Panc1 (cell line): ENCODE measurements around the gene PEAR1. TPM values are rescaled to one million over a fixed set of nuclear protein-coding genes. Genes with fewer than 3 reads are reported as not detected.

Experiments
- ATAC-seq: fragments of 200-7000 bp; cut with Tn5 transposase; 2 replicates; pipeline ENCODE4 v1.9.1; 2020; ENCODE audit warnings: mild to moderate bottlenecking, moderate library complexity
- BruUV-seq: library from RNA; stranded (reverse); fragments of 400-500 nt; replicated peaks from 2 replicates; lab custom pipeline; 2021; lab: Mats Ljungman, UMichigan
- CTCF ChIA-PET: fragments of 300-600 bp; sonication (Branson Sonifier 250); formaldehyde crosslinking; loops from one replicate; lab custom pipeline; 2022; ENCODE audit warnings: antibody characterized with exemption; lab: Charles Lee
- POLR2A ChIA-PET: fragments of 300-600 bp; sonication (Branson Sonifier 250); formaldehyde crosslinking; loops from one replicate; lab custom pipeline; 2022; ENCODE audit warnings: antibody characterized with exemption; lab: Charles Lee
- DNase-seq: peaks from one replicate; pipeline ENCODE4 v3.0.0-alpha.2; 2010; ENCODE audit warnings: low read depth, low spot score
- H3K27ac ChIP-seq: 2 replicates; pipeline ENCODE4 v1.5.1; 2011; ENCODE audit warnings: mild to moderate bottlenecking, low read length, inconsistent platforms
- H3K27me3 ChIP-seq: fragments of 200-500 bp; sonication (Bioruptor generic); 2 replicates; pipeline ENCODE4 v1.6.0; 2014; ENCODE audit warnings: low read length, inconsistent platforms; ENCODE audit not compliant: control insufficient read depth, insufficient read depth
- H3K36me3 ChIP-seq: fragments of 200-500 bp; sonication (Bioruptor generic); 2 replicates; pipeline ENCODE4 v1.5.1; 2014; ENCODE audit warnings: inconsistent platforms, mild to moderate bottlenecking, low read length, moderate library complexity; ENCODE audit not compliant: control insufficient read depth, insufficient read depth
- H3K4me1 ChIP-seq: 2 replicates; pipeline ENCODE4 v1.5.1; 2011; ENCODE audit warnings: inconsistent platforms, mild to moderate bottlenecking, low read length, moderate library complexity; ENCODE audit not compliant: control insufficient read depth, insufficient read depth
- H3K4me3 ChIP-seq, 2 experiments: 2 replicates each; pipeline ENCODE4 v1.5.1; 2011 to 2012; ENCODE audit warnings: low read depth in 2 of 2, low read length in 2 of 2, mild to moderate bottlenecking in 2 of 2, inconsistent platforms in 1 of 2, moderate library complexity in 1 of 2
- H3K9me3 ChIP-seq: fragments of 200-500 bp; sonication (Bioruptor generic); 2 replicates; pipeline ENCODE4 v1.5.1; 2014; ENCODE audit warnings: low read depth, mild to moderate bottlenecking, inconsistent platforms, low read length, moderate library complexity; ENCODE audit not compliant: control insufficient read depth, insufficient read depth
- CTCF ChIP-seq: fragments of 450-650 bp; IDR thresholded peaks from 2 replicates; pipeline ENCODE4 v1.5.1; 2017; ENCODE audit warnings: mild to moderate bottlenecking
- POLR2AphosphoS5 ChIP-seq: IDR thresholded peaks from 2 replicates; pipeline ENCODE4 v1.6.1; 2012; ENCODE audit warnings: mild to moderate bottlenecking, low read depth, low read length, moderate library complexity
- REST ChIP-seq, 2 experiments: IDR thresholded peaks; 2 replicates each; pipeline ENCODE4 v1.6.1; 2011 to 2012; ENCODE audit warnings: low read depth in 2 of 2, control low read depth in 1 of 2, low read length in 1 of 2, mild to moderate bottlenecking in 1 of 2, moderate library complexity in 1 of 2; ENCODE audit not compliant: insufficient read depth in 1 of 2
- SIN3A ChIP-seq: IDR thresholded peaks from 2 replicates; pipeline ENCODE4 v1.6.1; 2012; ENCODE audit warnings: low read depth, mild to moderate bottlenecking, low read length, moderate library complexity, borderline replicate concordance; ENCODE audit not compliant: insufficient read depth
- TCF7L2 ChIP-seq: IDR thresholded peaks from 2 replicates; pipeline ENCODE4 v1.6.1; 2011; ENCODE audit warnings: mild to moderate bottlenecking, low read depth, low read length, inconsistent platforms
- in situ Hi-C: cut with HindIII; loops from 2 replicates; pipeline ENCODE4 v1.10.0; 2016; ENCODE audit warnings: low sequenced_read_pairs, low pct_unique_long_range_greater_than_20kb
- intact Hi-C: fragments of 100-400 bp; cut with micrococcal nuclease; formaldehyde crosslinking; loops from one replicate; pipeline ENCODE4 v1.10.0; 2022; ENCODE audit not compliant: unreplicated experiment
- total RNA-seq: library from RNA; stranded (reverse); gene quantifications from one replicate; pipeline ENCODE4 v1.2.1, GENCODE V29; 2021; ENCODE audit not compliant: unreplicated experiment

PEAR1 gene
- total RNA-seq, 1 experiment from 2014 or later, result 16.1 TPM

GRCh38 chr1:156881101-156881500 lies 12.4 kb upstream of the PEAR1 start:
- BruUV-seq, result no TSS peak
- no peaks in the 10 kb centered on the region for H3K27me3 ChIP-seq
- no peaks in the 10 kb centered on the region for H3K36me3 ChIP-seq
- intact Hi-C loops, result no loop called here
- H3K9me3 ChIP-seq, result no peaks in the 10 kb centered on the region
- CTCF ChIA-PET, result interaction anchor here (0.8 kb wide), 1 partner anchor 10 kb away, joined by 3 read pairs; no protein-coding TSS in a partner anchor
- no peaks in the 10 kb centered on the region; the same call in 1 of the 2 replicates for H3K4me1 ChIP-seq
- TF ChIP-seq CTCF, result no peak
- TF ChIP-seq TCF7L2, result no peak
- no peak for TF ChIP-seq REST (IDR thresholded peaks at IDR 0.05; ENCODE audit: insufficient read depth in 1 of 2, low read depth in 2 of 2, low read length in 1 of 2)
- no peak for DNase-seq
- H3K4me3 ChIP-seq, result no peak overlapping the region
- H3K27ac ChIP-seq, result no peak overlapping the region
- POLR2A ChIA-PET, result no interaction called here
- in situ Hi-C loops, result no loop called here
- ATAC-seq, result no peak

- Histone ChIP-seq H3K9me3 (no peaks in the 10 kb centered on the region), H3K36me3 (no peaks in the 10 kb centered on the region), H3K4me3 (no peak overlapping the region), H3K27ac (no peak overlapping the region), H3K4me1 (no peaks in the 10 kb centered on the region; the same call in 1 of the 2 replicates), H3K27me3 (no peaks in the 10 kb centered on the region)
- no peak for DNase-seq
- in situ Hi-C loops (no loop called here), intact Hi-C loops (no loop called here)
- ATAC-seq, result no peak
- TF ChIP-seq TCF7L2, result no peak
- no peak for TF ChIP-seq SIN3A
- no peak for TF ChIP-seq REST (IDR thresholded peaks at IDR 0.05; ENCODE audit: insufficient read depth in 1 of 2, low read depth in 2 of 2, low read length in 1 of 2)
- TF ChIP-seq CTCF, result no peak
- no peak for TF ChIP-seq POLR2AphosphoS5
- no TSS peak for BruUV-seq
- ChIA-PET CTCF (no interaction called here), POLR2A (no interaction called here)
These were observed 11.9 kb upstream of the PEAR1 start for GRCh38 chr1:156881663-156882062.
